Urinary bladder (tissue), 4 donors: ENCODE data around the gene SCN11A. TPM values are rescaled to one million over a fixed set of nuclear protein-coding genes. Genes with fewer than 3 reads are reported as not detected.

Experiments
- DNase-seq: peaks from one replicate; pipeline ENCODE4 v3.0.0-alpha.2; 2015; ENCODE audit errors: extremely low spot score
- H3K27ac ChIP-seq: one replicate; pipeline ENCODE4 v1.5.1; 2013; ENCODE audit warnings: low read depth, mild to moderate bottlenecking, moderate library complexity
- H3K36me3 ChIP-seq: one replicate; pipeline ENCODE4 v1.6.1; 2013; ENCODE audit warnings: mild to moderate bottlenecking, moderate library complexity; ENCODE audit not compliant: insufficient read depth
- H3K4me1 ChIP-seq: one replicate; pipeline ENCODE4 v1.6.1; 2013; ENCODE audit warnings: mild to moderate bottlenecking, moderate library complexity; ENCODE audit not compliant: insufficient read depth
- H3K4me3 ChIP-seq: one replicate; pipeline ENCODE4 v1.5.1; 2013; ENCODE audit warnings: low read depth, low read length
- WGBS: extraction: QIAGEN DNeasy Blood & Tissue Kit; methylation state at CpG from one replicate; pipeline ENCODE4 v1.1.7; 2013; 5-methylcytosine and 5-hydroxymethylcytosine counted together
- polyA plus RNA-seq: library from polyadenylated mRNA; stranded (reverse); fragments of 200-250 nt; gene quantifications from one replicate; pipeline ENCODE4 v1.2.3, GENCODE V29; 2013
- total RNA-seq: library from RNA; depleted of rRNA; stranded (reverse); fragments of >200 nt; gene quantifications from one replicate; pipeline ENCODE4 v1.2.3, GENCODE V29; 2014
- donor health status: healthy with polysubstance abuse.
- donor health status: healthy.

The SCN11A gene
- total RNA-seq: 11.8 TPM
- 0.32 TPM for polyA plus RNA-seq

- Histone ChIP-seq H3K4me1 (no peaks in the 10 kb centered on the region), H3K27ac (peak within 1 kb of the TSS; percentile 80), H3K36me3 (no peaks in the 10 kb centered on the region), H3K4me3 (peak within 1 kb of the TSS; percentile 92)
- peak; percentile 94 for DNase-seq
- WGBS: under 1% methylated on average over 68 of the region's 68 CpGs
Measured at GRCh38 chr3:39051649-39052561, at the start of gene SCN11A, which contains the start of gene WDR48. TSS of gene SCN11A (minus strand) at chr3:39051944. CDS start at chr3:38950362, 101,582 bp downstream. TSS of gene WDR48 (plus strand) at chr3:39052016. CDS start at chr3:39052026, 10 bp downstream.

GRCh38 chr3:39101022-39101689 is 49.4 kb upstream of the SCN11A start:
- H3K27ac ChIP-seq: no peak overlapping the region
- no peak overlapping the region for H3K4me3 ChIP-seq
- no peak for DNase-seq
- peaks cover 2% of the 10 kb centered on the region for H3K4me1 ChIP-seq
- H3K36me3 ChIP-seq: peaks cover 5% of the 10 kb centered on the region
- WGBS: 82% methylated on average over 5 of the region's 5 CpGs

GRCh38 chr3:39100500-39100886 is 48.7 kb upstream of the SCN11A start:
- peaks cover 2% of the 10 kb centered on the region for H3K4me1 ChIP-seq
- H3K4me3 ChIP-seq: no peak overlapping the region
- 91% methylated on average over 9 of the region's 9 CpGs for WGBS
- peaks cover 5% of the 10 kb centered on the region for H3K36me3 ChIP-seq
- no peak for DNase-seq
- no peak overlapping the region for H3K27ac ChIP-seq

GRCh38 chr3:39099738-39100499 is 48.2 kb upstream of the SCN11A start:
- no peak overlapping the region for H3K27ac ChIP-seq
- no peak overlapping the region for H3K4me3 ChIP-seq
- peaks cover 2% of the 10 kb centered on the region for H3K4me1 ChIP-seq
- H3K36me3 ChIP-seq: peaks cover 5% of the 10 kb centered on the region
- 97% methylated on average over 2 of the region's 2 CpGs for WGBS
- no peak for DNase-seq

GRCh38 chr3:39099242-39099641 is 47.5 kb upstream of the SCN11A start:
- DNase-seq: no peak
- 93% methylated on average over 1 of the region's 1 CpG for WGBS
- H3K36me3 ChIP-seq: peaks cover 5% of the 10 kb centered on the region
- no peak overlapping the region for H3K27ac ChIP-seq
- H3K4me3 ChIP-seq: no peak overlapping the region
- H3K4me1 ChIP-seq: peaks cover 2% of the 10 kb centered on the region

GRCh38 chr3:39098473-39099000 is 46.8 kb upstream of the SCN11A start:
- no peak overlapping the region for H3K27ac ChIP-seq
- 89% methylated on average over 8 of the region's 8 CpGs for WGBS
- peaks cover 5% of the 10 kb centered on the region for H3K36me3 ChIP-seq
- H3K4me1 ChIP-seq: no peaks in the 10 kb centered on the region
- DNase-seq: no peak
- H3K4me3 ChIP-seq: no peak overlapping the region

- Histone ChIP-seq H3K4me3 (no peak overlapping the region), H3K4me1 (no peaks in the 10 kb centered on the region), H3K27ac (no peak overlapping the region), H3K36me3 (peaks cover 6% of the 10 kb centered on the region)
- WGBS: 82% methylated on average over 8 of the region's 8 CpGs
- DNase-seq: no peak
Measured at GRCh38 chr3:39097716-39098472, 46.1 kb upstream of the SCN11A start.

- Histone ChIP-seq H3K27ac (no peak overlapping the region), H3K4me1 (no peaks in the 10 kb centered on the region), H3K4me3 (no peak overlapping the region), H3K36me3 (peaks cover 6% of the 10 kb centered on the region)
- DNase-seq: no peak
- 42% methylated on average over 3 of the region's 3 CpGs for WGBS
Measured at GRCh38 chr3:39096775-39097174, 45.0 kb upstream of the SCN11A start.

- H3K36me3 ChIP-seq: peaks cover 6% of the 10 kb centered on the region
- no peak overlapping the region for H3K27ac ChIP-seq
- H3K4me3 ChIP-seq: no peak overlapping the region
- WGBS: 69% methylated on average over 3 of the region's 3 CpGs
- no peak for DNase-seq
- H3K4me1 ChIP-seq: no peaks in the 10 kb centered on the region
Measured at GRCh38 chr3:39095778-39096177, 44.0 kb upstream of the SCN11A start.

- Histone ChIP-seq H3K4me3 (no peak overlapping the region), H3K27ac (no peak overlapping the region), H3K4me1 (no peaks in the 10 kb centered on the region), H3K36me3 (peaks cover 5% of the 10 kb centered on the region)
- DNase-seq: no peak
- WGBS: 79% methylated on average over 7 of the region's 7 CpGs
Measured at GRCh38 chr3:39094851-39095677, 43.3 kb upstream of the SCN11A start.

GRCh38 chr3:39090922-39091321 is 39.2 kb upstream of the SCN11A start:
- Histone ChIP-seq H3K27ac (no peak overlapping the region), H3K4me1 (no peaks in the 10 kb centered on the region), H3K36me3 (peaks cover 4% of the 10 kb centered on the region), H3K4me3 (no peak overlapping the region)
- DNase-seq: no peak
- WGBS: 84% methylated on average over 2 of the region's 2 CpGs

GRCh38 chr3:39088889-39089288 is 37.1 kb upstream of the SCN11A start:
- Histone ChIP-seq H3K27ac (no peak overlapping the region), H3K36me3 (peaks cover 6% of the 10 kb centered on the region), H3K4me3 (no peak overlapping the region), H3K4me1 (no peaks in the 10 kb centered on the region)
- WGBS: 83% methylated on average over 3 of the region's 3 CpGs
- DNase-seq: no peak
